GM21786 (cell line): ENCODE results near the gene ADSS1.
A peak's percentile ranks its signal among the peaks of the same experiment; 100 is the strongest.
"Not testable (repeated sequence)": the region's sequence is repeated elsewhere in the genome, so short reads cannot be mapped to it uniquely, and the experiment has no call there.

Experiments
- ATAC-seq: cut with Tn5 transposase; IDR thresholded peaks from one replicate; pipeline ENCODE4 v1.9.1; 2021; ENCODE audit not compliant: unreplicated experiment

ADSS1 gene

GRCh38 chr14:104746071-104746545 is 22.1 kb downstream of the ADSS1 start:
- ATAC-seq = no peak

GRCh38 chr14:104746934-104747481 is 23.0 kb downstream of the ADSS1 start:
- no peak for ATAC-seq

- no peak for ATAC-seq
Observed at GRCh38 chr14:104747876-104748275, 23.8 kb downstream of the ADSS1 start.

- ATAC-seq = no peak
Observed at GRCh38 chr14:104749111-104749649, 25.2 kb downstream of the ADSS1 start.

GRCh38 chr14:104750056-104750752 is 26.2 kb downstream of the ADSS1 start:
- ATAC-seq = no peak

GRCh38 chr14:104750753-104751057 is 26.7 kb downstream of the ADSS1 start:
- not testable (repeated sequence) for ATAC-seq

- ATAC-seq = no peak
Observed at GRCh38 chr14:104751539-104752422, 27.8 kb downstream of the ADSS1 start.

GRCh38 chr14:104752423-104752734 is 28.4 kb downstream of the ADSS1 start:
- peak; percentile 85 for ATAC-seq

- peak; percentile 90 for ATAC-seq
Observed at GRCh38 chr14:104752735-104753527, 28.9 kb downstream of the ADSS1 start, which contains the start of gene SIVA1. TSS of gene SIVA1 (plus strand) at chr14:104753147. CDS start at chr14:104753202, 55 bp downstream.

GRCh38 chr14:104753528-104754212 is 29.6 kb downstream of the ADSS1 start:
- ATAC-seq = no peak

GRCh38 chr14:104754213-104754851 is 30.3 kb downstream of the ADSS1 start:
- ATAC-seq = no peak

- no peak for ATAC-seq
Observed at GRCh38 chr14:104755621-104756020, 31.6 kb downstream of the ADSS1 start.

GRCh38 chr14:104756477-104757237 is 32.6 kb downstream of the ADSS1 start:
- no peak for ATAC-seq

- ATAC-seq = no peak
Observed at GRCh38 chr14:104757238-104757585, 33.2 kb downstream of the ADSS1 start.

GRCh38 chr14:104757681-104758392 is 33.8 kb downstream of the ADSS1 start:
- no peak for ATAC-seq

GRCh38 chr14:104758981-104759969 is 35.2 kb downstream of the ADSS1 start:
- no peak for ATAC-seq

GRCh38 chr14:104765517-104765916 is 41.5 kb downstream of the ADSS1 start:
- no peak for ATAC-seq
